Activated CD8-positive, alpha-beta memory T cell treated with anti-CD3 and anti-CD28 coated beads, Interleukin-2, amount 50 U/mL, for 4 hours (primary cell): ENCODE measurements around the gene CRYZL1.
"Not testable (repeated sequence)": the region's sequence is repeated elsewhere in the genome, so short reads cannot be mapped to it uniquely, and the experiment has no call there.

Experiments used
- DNase-seq: peaks from one replicate; pipeline ENCODE4 v3.0.0-alpha.2; 2020

The CRYZL1 gene

GRCh38 chr21:33660406-33660805 is 18.9 kb upstream of the CRYZL1 start:
- DNase-seq = no peak

- DNase-seq = no peak
These were observed 18.0 kb upstream of the CRYZL1 start for GRCh38 chr21:33659568-33659949.

GRCh38 chr21:33658919-33659567 is 17.5 kb upstream of the CRYZL1 start:
- no peak for DNase-seq

- no peak for DNase-seq
These were observed 15.7 kb upstream of the CRYZL1 start for GRCh38 chr21:33657124-33657820.

GRCh38 chr21:33655588-33656221 is 14.2 kb upstream of the CRYZL1 start:
- no peak for DNase-seq

GRCh38 chr21:33654412-33654811 is 12.9 kb upstream of the CRYZL1 start:
- no peak for DNase-seq

GRCh38 chr21:33651965-33652680 is 10.6 kb upstream of the CRYZL1 start:
- no peak for DNase-seq

GRCh38 chr21:33650929-33651509 is 9.5 kb upstream of the CRYZL1 start:
- no peak for DNase-seq

GRCh38 chr21:33650230-33650629 is 8.7 kb upstream of the CRYZL1 start:
- no peak for DNase-seq

GRCh38 chr21:33648555-33648954 is 7.0 kb upstream of the CRYZL1 start:
- DNase-seq = no peak

GRCh38 chr21:33647587-33647986 is 6.0 kb upstream of the CRYZL1 start:
- no peak for DNase-seq

GRCh38 chr21:33645730-33646129 is 4.2 kb upstream of the CRYZL1 start:
- DNase-seq = no peak

GRCh38 chr21:33644383-33645074 is 3.0 kb upstream of the CRYZL1 start:
- no peak for DNase-seq

- no peak for DNase-seq
These were observed 2.2 kb upstream of the CRYZL1 start for GRCh38 chr21:33643658-33644311.

GRCh38 chr21:33642896-33643657 is 1.5 kb upstream of the CRYZL1 start:
- peak; percentile 27 for DNase-seq

- DNase-seq = peak; percentile 100
These were observed 720 bp upstream of the CRYZL1 start, which contains the start of gene ITSN1 for GRCh38 chr21:33642027-33642895. TSS of gene ITSN1 (plus strand) at chr21:33642501. CDS start at chr21:33718829, 76,328 bp downstream.

GRCh38 chr21:33640697-33641351 is 717 bp downstream of the CRYZL1 start:
- no peak for DNase-seq

GRCh38 chr21:33634254-33634653 is 7.3 kb downstream of the CRYZL1 start:
- DNase-seq = no peak

GRCh38 chr21:33626151-33626550 is 15.4 kb downstream of the CRYZL1 start:
- not testable (repeated sequence) for DNase-seq
